Measurements from ENCODE around the gene SNX27.

Gene SNX27

DNA sequence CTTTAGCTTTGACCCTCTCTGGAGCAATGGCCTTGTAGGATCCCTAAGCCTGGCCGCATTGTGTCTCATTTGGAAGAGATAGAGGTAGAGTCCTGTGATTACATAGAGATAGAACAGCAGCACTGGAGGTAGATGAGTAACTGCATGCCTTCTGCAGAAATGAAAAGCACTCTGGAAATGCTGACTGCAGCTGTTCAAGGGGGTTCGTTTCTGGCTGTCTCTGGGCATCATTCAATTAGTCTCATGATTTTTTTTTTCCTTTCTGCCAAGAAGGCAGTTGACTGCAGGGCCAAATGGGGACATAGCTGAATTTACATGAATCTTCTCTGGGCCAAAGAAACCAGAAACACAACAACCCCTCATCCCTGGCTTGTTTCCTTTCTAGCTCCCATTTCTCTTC is 28.1 kb upstream of the SNX27 start:
- DNase-seq (ENCODE audit: low read depth): peak; percentile 25
- TF ChIP-seq, protein P1, sequence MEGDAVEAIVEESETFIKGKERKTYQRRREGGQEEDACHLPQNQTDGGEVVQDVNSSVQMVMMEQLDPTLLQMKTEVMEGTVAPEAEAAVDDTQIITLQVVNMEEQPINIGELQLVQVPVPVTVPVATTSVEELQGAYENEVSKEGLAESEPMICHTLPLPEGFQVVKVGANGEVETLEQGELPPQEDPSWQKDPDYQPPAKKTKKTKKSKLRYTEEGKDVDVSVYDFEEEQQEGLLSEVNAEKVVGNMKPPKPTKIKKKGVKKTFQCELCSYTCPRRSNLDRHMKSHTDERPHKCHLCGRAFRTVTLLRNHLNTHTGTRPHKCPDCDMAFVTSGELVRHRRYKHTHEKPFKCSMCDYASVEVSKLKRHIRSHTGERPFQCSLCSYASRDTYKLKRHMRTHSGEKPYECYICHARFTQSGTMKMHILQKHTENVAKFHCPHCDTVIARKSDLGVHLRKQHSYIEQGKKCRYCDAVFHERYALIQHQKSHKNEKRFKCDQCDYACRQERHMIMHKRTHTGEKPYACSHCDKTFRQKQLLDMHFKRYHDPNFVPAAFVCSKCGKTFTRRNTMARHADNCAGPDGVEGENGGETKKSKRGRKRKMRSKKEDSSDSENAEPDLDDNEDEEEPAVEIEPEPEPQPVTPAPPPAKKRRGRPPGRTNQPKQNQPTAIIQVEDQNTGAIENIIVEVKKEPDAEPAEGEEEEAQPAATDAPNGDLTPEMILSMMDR (IDR thresholded peaks at IDR 0.05; ENCODE audit: insufficient read depth, low read depth, low read length, missing control alignments): no peak
- no peak overlapping the region for H3K4me3 ChIP-seq (ENCODE audit: low read length)

- TF ChIP-seq, protein P1 (IDR thresholded peaks at IDR 0.05; ENCODE audit: insufficient read depth, low read depth, low read length, missing control alignments): no peak
- DNase-seq (ENCODE audit: low read depth): peak; percentile 78
These were observed 27.6 kb upstream of the SNX27 start for GRCh38 chr1:151584278-151584677.

GRCh38 chr1:151584780-151585179 is 27.1 kb upstream of the SNX27 start:
- TF ChIP-seq, protein P1 (IDR thresholded peaks at IDR 0.05; ENCODE audit: insufficient read depth, low read depth, low read length, missing control alignments): no peak
- DNase-seq (ENCODE audit: low read depth): peak; percentile 44
- no peak overlapping the region for H3K4me3 ChIP-seq (ENCODE audit: low read length)

More at GRCh38 chr1:151584278-151584677, 27.6 kb upstream of the SNX27 start:
- no peak overlapping the region for H3K4me3 ChIP-seq (ENCODE audit: low read length)

- H3K4me3 ChIP-seq (ENCODE audit: low read length): no peak overlapping the region
- DNase-seq (ENCODE audit: low read depth): peak; percentile 88
- TF ChIP-seq, protein P1 (IDR thresholded peaks at IDR 0.05; ENCODE audit: insufficient read depth, low read depth, low read length, missing control alignments): no peak
These were observed 26.2 kb upstream of the SNX27 start for GRCh38 chr1:151585622-151586021.

DNA sequence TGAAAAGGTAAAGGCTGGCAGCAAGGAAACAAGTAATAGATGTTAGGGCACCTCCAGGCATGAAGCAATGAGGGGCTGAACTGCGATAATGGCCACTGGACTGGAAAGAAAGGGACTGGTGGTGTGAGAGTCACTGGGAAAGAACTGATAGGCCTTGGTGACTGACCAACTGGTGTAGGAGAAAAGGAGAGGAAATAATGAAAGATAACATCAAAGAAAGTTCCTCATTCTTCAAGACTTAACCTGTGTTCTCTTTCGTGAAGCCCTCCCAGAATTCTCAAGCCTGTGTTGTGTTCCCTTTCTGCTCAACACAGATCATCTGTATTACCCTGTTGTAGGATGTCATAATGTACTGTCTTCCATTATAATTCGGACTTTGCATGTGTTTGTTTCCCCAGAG is 20.9 kb upstream of the SNX27 start:
- DNase-seq (ENCODE audit: low read depth): no peak
- TF ChIP-seq, protein P1 (IDR thresholded peaks at IDR 0.05; ENCODE audit: insufficient read depth, low read depth, low read length, missing control alignments): no peak

DNA sequence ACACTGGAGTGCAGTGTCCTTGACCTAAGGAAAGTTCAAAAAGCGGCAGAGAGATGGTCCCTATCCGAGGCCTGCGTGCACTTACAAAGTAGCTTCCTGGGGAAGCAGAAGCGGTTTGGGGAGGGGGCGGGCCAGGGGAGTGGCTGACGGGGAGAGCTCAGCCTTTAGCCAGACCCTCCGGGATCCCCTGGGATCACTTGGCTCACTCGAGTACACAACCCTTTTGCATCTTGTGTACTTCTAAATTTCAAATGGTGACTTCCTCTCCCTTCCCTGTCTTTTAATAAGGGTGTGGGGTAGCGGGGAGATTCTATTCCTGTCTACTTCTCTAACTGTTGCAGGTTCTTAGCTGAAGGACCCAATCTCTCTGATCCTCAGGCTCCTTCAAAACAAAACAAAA is 18.1 kb upstream of the SNX27 start:
- DNase-seq (ENCODE audit: low read depth): no peak
- no peak overlapping the region for H3K4me3 ChIP-seq (ENCODE audit: low read length)
- TF ChIP-seq, protein P1 (IDR thresholded peaks at IDR 0.05; ENCODE audit: insufficient read depth, low read depth, low read length, missing control alignments): no peak

More for the DNA sequence above, 20.9 kb upstream of the SNX27 start:
- no peak overlapping the region for H3K4me3 ChIP-seq (ENCODE audit: low read length)

GRCh38 chr1:151594143-151594625 is 17.7 kb upstream of the SNX27 start:
- DNase-seq (ENCODE audit: low read depth): peak; percentile 86
- TF ChIP-seq, protein P1 (IDR thresholded peaks at IDR 0.05; ENCODE audit: insufficient read depth, low read depth, low read length, missing control alignments): peak; percentile 96
- H3K4me3 ChIP-seq (ENCODE audit: low read length): no peak overlapping the region

Data from epithelial cell of esophagus (primary cell).